Tibial nerve (tissue), 4 donors: ENCODE results near the gene ADCY2.

Experiments used
- CTCF ChIP-seq, 5 experiments: fragments of 200-600 bp in 3 of 5; fragments of 450-650 bp in 2 of 5; sonication (generic) in 3 of 5; IDR thresholded peaks; one replicate each; pipeline ENCODE4 v1.5.1; 2016 to 2019; ENCODE audit warnings: antibody characterized with exemption in 5 of 5, mild to moderate bottlenecking in 3 of 5, moderate library complexity in 2 of 5
- EP300 ChIP-seq, 2 donors: sonication (generic); formaldehyde crosslinking; IDR thresholded peaks; one replicate each; pipeline ENCODE4 v1.6.1; 2017; ENCODE audit warnings: antibody characterized with exemption in 2 of 2, mild to moderate bottlenecking in 1 of 2
- POLR2A ChIP-seq, 2 donors: fragments of 450-650 bp; IDR thresholded peaks; one replicate each; pipeline ENCODE4 v1.6.1; 2017; ENCODE audit warnings: antibody characterized with exemption in 2 of 2, mild to moderate bottlenecking in 2 of 2, moderate library complexity in 2 of 2

DNA sequence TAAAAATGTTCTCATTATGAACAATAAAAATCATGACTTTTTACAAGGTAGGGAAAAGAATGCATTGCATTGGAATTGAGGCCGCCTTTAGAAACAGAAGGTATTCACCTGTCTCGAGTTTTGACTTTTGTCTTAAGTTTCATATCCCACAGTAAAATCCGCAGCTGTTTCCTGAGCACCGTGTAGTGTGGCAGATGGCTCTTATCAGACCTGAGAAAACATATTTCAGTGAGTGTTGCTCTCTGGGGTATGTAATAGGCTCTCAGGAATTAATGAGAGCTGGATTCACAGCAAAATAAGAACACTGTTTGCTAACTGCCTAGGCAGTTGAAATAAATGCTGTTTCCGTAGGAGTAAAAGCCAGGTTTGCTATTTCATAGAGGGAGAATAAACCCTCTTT, 233.6 kb downstream of the ADCY2 start:
- TF ChIP-seq CTCF (IDR thresholded peaks at IDR 0.05) (no peak), POLR2A (IDR thresholded peaks at IDR 0.05) (no peak), EP300 (IDR thresholded peaks at IDR 0.05) (no peak)
